ENCODE results near the gene ST6GALNAC1. TPM values are rescaled to one million over a fixed set of nuclear protein-coding genes. Genes with fewer than 3 reads are reported as not detected.

ST6GALNAC1 gene
- total and polyA plus RNA-seq, 2 of the 13 experiments (the other 11 are each of a cell fraction or from before 2014, with no cell fraction given): not detected

Small RNA genes within 50 kb of the gene (small RNA-seq; reads per million reads assigned to genes)
- 0 reads per million in 3 experiments for gene AC015802.2 (ENCODE audit: insufficient read depth in 2 of 3, insufficient read length in 3 of 3, low read depth in 2 of 3, low replicate concordance in 1 of 3)
- 0 to 0.97 (median 0.33) reads per million in 3 experiments for gene RNU6-227P (ENCODE audit: insufficient read depth in 2 of 3, insufficient read length in 3 of 3, low read depth in 2 of 3, low replicate concordance in 1 of 3)

Other genes with a start within 250 kb of the ST6GALNAC1 start
- gene UBE2O, start 190.6 kb downstream of the ST6GALNAC1 start, total RNA-seq (2016; rRNA removed; fragmentation: Illumina TruSeq; extraction: Trizol): 21.5 and 22.3 TPM in 2 replicates
- 23.5 and 30.4 TPM in 2 replicates for gene UBE2O, start 190.6 kb downstream of the ST6GALNAC1 start, polyA plus RNA-seq (2011; rRNA removed)
- gene AANAT, start 176.2 kb downstream of the ST6GALNAC1 start, total RNA-seq (2016; rRNA removed; fragmentation: Illumina TruSeq; extraction: Trizol): not detected in 2 replicates
- gene AANAT, start 176.2 kb downstream of the ST6GALNAC1 start, polyA plus RNA-seq (2011; rRNA removed): 0.03 and 0.07 TPM in 2 replicates
- 4.2 and 7.8 TPM in 2 replicates for gene RHBDF2, start 142.3 kb downstream of the ST6GALNAC1 start, total RNA-seq (2016; rRNA removed; fragmentation: Illumina TruSeq; extraction: Trizol)
- 24.2 and 27.6 TPM in 2 replicates for gene RHBDF2, start 142.3 kb downstream of the ST6GALNAC1 start, polyA plus RNA-seq (2011; rRNA removed)
- 27.1 and 28.9 TPM in 2 replicates for gene CYGB, start 106.0 kb downstream of the ST6GALNAC1 start, total RNA-seq (2016; rRNA removed; fragmentation: Illumina TruSeq; extraction: Trizol)
- 18.9 and 23.3 TPM in 2 replicates for gene CYGB, start 106.0 kb downstream of the ST6GALNAC1 start, polyA plus RNA-seq (2011; rRNA removed)
- gene PRCD, start 103.7 kb downstream of the ST6GALNAC1 start, total RNA-seq (2016; rRNA removed; fragmentation: Illumina TruSeq; extraction: Trizol): 0.52 TPM in 1 of 2 replicates, not detected in the other
- 0.35 and 0.51 TPM in 2 replicates for gene PRCD, start 103.7 kb downstream of the ST6GALNAC1 start, polyA plus RNA-seq (2011; rRNA removed)
- 0.49 and 0.84 TPM in 2 replicates for gene ST6GALNAC2, start 57.9 kb downstream of the ST6GALNAC1 start, total RNA-seq (2016; rRNA removed; fragmentation: Illumina TruSeq; extraction: Trizol)
- 0.12 and 0.30 TPM in 2 replicates for gene ST6GALNAC2, start 57.9 kb downstream of the ST6GALNAC1 start, polyA plus RNA-seq (2011; rRNA removed)
- 28.0 and 44.8 TPM in 2 replicates for gene MXRA7, start 67.2 kb upstream of the ST6GALNAC1 start, total RNA-seq (2016; rRNA removed; fragmentation: Illumina TruSeq; extraction: Trizol)
- 112 and 139 TPM in 2 replicates for gene MXRA7, start 67.2 kb upstream of the ST6GALNAC1 start, polyA plus RNA-seq (2011; rRNA removed)
- gene JMJD6, start 82.8 kb upstream of the ST6GALNAC1 start, total RNA-seq (2016; rRNA removed; fragmentation: Illumina TruSeq; extraction: Trizol): 41.0 and 49.1 TPM in 2 replicates
- gene JMJD6, start 82.8 kb upstream of the ST6GALNAC1 start, polyA plus RNA-seq (2011; rRNA removed): 33.6 and 36.0 TPM in 2 replicates
- gene METTL23, start 83.1 kb upstream of the ST6GALNAC1 start, total RNA-seq (2016; rRNA removed; fragmentation: Illumina TruSeq; extraction: Trizol): 39.7 and 39.9 TPM in 2 replicates
- gene METTL23, start 83.1 kb upstream of the ST6GALNAC1 start, polyA plus RNA-seq (2011; rRNA removed): 85.4 and 104 TPM in 2 replicates
- 249 and 319 TPM in 2 replicates for gene SRSF2, start 93.6 kb upstream of the ST6GALNAC1 start, total RNA-seq (2016; rRNA removed; fragmentation: Illumina TruSeq; extraction: Trizol)
- 306 and 308 TPM in 2 replicates for gene SRSF2, start 93.6 kb upstream of the ST6GALNAC1 start, polyA plus RNA-seq (2011; rRNA removed)
- gene MFSD11, start 94.4 kb upstream of the ST6GALNAC1 start, total RNA-seq (2016; rRNA removed; fragmentation: Illumina TruSeq; extraction: Trizol): 19.4 and 36.3 TPM in 2 replicates
- 25.2 and 26.1 TPM in 2 replicates for gene MFSD11, start 94.4 kb upstream of the ST6GALNAC1 start, polyA plus RNA-seq (2011; rRNA removed)
- gene MGAT5B, start 224.6 kb upstream of the ST6GALNAC1 start, total RNA-seq (2016; rRNA removed; fragmentation: Illumina TruSeq; extraction: Trizol): 0.07 and 0.13 TPM in 2 replicates
- gene MGAT5B, start 224.6 kb upstream of the ST6GALNAC1 start, polyA plus RNA-seq (2011; rRNA removed): 0.07 and 0.09 TPM in 2 replicates

Measured in HepG2 (cell line).